Activated T-helper 9 cell treated with anti-CD3 and anti-CD28 coated beads, Interleukin-2, amount 50 U/mL, for 16 hours (primary cell): ENCODE data around the gene PTX4.
"Not testable (repeated sequence)": the region's sequence is repeated elsewhere in the genome, so short reads cannot be mapped to it uniquely, and the experiment has no call there.

ENCODE experiments used
- DNase-seq: peaks from one replicate; pipeline ENCODE4 v3.0.0-alpha.2; 2020; ENCODE audit warnings: low read depth

The PTX4 gene

DNA sequence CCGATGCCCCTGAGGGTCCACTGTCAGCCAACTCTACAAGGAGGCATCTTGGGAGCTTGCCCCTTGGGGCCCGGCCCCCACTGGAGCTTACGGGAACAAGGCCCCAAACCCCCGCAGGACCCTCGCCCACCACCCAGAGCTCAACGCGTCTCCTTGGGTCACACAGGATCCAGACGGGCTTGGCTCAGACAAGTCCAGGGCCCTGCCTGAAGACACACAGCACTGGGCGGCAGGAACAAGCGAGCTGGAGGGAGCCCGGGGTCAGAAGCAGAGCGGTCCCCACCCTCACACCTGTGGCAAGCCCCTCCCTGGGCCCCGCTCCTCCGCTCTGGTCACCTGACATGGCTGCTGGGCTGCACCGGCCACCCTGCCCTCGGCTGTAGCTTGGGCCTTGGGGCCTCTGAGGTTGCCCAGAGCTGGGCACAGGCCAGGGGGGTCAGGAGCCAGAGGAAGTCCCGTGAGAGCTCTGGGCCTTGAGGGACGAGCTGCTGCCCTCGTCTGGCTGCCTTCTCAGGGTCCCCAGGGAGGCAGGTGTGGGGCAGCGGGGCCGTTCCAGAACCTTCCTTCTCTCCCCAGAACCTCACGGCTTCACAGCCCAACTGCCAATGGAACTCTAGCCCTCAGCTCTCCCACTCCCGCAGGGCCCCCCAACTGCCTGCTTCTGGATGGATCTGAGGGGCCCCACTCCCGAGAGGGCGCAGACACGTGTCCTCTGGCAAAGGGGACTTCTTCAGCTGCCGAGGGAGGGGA is 44.6 kb downstream of the PTX4 start, which contains the start of gene CCDC154:
CCDC154 (minus strand) TSS at position 577 of the 750 bp plus-strand sequence; CDS start at position 343, 234 bp downstream.
- DNase-seq: no peak

DNA sequence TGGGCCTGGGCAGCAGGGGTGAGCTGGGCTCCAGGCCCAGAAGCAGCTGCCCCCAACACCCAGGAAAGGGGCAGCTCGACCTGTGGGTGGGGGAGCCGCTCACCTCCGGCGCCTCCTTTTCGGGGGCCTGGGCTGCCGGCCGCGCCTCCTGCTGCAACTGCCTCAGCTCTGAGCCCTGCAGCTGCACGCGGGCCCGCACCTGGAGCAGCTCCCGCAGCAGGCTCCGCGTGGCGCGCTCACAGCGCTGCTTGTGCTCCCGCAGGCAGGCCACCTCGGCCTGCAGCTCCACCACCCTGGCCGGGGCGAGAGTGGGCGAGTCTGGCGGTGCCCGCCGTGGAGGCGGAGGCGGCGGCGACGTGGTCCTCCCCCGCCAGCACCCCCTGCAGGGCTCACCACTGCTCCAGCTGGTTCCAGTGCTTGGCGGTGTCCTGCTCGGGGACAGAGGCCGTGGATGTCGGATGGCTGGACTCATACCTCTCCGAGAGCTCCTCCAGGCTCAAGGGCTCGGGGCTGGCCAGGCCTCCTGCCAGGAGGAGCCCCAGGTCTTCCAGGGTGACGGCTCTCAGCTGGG is 45.3 kb downstream of the PTX4 start:
- no peak for DNase-seq

- DNase-seq: no peak
Observed at GRCh38 chr16:1442697-1443096, 46.0 kb downstream of the PTX4 start.

DNA sequence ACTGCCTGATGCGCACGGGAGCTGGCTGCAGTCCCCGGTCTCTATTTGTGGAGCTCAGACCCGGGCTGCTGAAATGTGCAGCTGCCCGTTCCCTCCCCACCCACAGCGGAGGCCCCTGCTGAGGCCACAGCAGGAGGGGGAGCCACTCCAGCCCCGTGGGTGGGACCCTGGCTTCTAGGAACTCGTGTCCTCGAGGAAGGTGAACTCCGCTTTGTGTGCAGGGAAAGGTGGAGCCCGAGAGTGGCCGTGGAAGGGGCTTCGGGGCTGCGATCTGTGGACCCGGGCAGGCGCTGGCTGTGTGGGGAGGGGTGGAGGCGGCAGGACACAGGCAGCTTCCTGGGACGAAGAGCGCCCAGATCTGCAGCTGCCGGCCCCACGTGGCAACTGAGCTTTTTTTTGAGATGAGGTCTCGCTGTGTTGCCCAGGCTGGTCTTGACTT is 47.3 kb downstream of the PTX4 start:
- DNase-seq: no peak

DNA sequence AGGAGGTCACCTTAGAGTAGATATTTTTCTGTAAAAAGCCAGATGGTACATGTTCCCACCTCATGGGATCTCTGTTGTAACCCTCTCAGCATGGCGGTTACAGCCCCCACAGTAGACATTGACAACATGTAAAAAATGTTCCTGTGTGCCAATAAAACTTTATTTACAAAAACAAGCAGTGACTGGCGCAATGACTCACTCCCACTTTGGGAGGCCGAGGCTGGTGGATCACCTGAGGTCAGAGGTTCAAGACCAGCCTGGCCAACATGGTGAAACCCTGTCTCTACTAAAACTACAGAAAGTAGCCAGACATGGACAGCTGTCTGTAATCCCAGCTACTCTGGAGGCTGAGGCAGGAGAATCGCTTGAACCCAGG is 49.1 kb downstream of the PTX4 start:
- DNase-seq: not testable (repeated sequence)

DNA sequence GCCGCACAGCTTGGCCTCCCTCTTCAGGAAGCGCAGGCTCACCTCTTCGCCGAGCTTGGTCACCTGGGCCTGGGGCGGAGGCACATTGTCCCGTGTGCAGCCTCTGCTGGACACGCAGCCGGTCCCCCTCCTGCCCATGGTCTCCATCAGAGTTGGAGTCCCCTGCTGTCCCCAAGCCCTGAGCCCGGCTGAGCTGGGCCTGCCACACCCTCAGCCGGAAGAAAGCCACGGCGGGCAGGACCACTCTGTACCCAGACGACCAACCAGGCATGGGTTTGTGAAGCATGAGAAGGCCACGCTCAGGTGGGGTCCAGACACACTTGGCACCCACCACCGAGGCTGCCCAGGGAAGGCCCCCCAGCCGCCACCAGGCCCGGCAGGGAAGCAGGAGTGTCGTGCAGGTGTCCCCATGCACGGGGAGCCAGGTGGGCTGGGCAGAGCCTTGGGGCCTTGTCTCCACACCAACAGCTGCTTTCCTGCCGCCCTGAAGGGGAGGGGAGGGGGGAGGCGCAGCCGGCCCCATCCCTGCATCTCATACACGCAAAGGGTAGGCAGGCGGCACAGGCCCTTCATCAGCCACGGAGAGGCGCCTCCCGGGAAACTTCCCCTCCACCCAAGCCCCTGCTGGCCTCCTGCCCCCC is 49.6 kb downstream of the PTX4 start:
- no peak for DNase-seq

DNA sequence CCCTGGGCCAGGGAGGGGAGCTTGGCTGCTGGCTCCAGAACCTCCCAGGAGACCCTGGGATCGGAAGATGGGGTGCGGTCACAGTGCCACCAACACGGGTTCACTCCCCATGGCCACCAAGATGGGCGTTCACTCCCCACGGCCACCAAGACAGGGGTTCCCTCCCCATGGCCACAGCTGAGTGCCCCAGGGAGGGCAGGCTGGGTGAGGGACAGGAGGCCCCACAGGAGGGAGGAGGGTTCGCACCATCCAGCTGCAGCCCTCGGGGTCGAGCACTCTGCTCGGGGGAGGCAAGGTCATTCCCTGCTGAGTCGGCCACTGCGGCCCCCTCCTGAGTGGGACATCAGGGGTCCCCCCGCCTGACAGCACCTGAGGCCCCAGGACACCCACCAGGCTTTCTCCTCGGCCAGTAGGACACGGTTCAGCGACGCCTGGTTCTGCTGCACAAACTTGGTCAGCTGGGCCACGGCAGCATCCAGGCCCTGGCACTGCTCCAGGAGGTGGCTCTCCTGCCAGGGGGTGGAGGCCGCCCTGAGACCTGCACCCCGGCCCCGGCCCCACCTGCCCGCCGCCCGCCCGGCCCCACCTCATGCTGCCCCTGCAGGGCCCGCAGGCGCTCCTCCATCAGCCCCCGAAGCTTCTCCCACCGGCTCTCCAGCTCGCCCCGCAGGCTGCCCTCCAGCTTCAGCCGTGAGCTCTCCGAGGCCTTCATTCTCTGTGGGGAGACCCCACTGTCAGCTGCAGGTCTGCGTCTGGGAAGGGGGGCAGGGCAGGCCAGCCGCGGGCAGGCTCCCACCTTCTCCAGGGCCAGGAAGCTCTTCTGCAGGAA is 50.3 kb downstream of the PTX4 start:
- DNase-seq: no peak

DNA sequence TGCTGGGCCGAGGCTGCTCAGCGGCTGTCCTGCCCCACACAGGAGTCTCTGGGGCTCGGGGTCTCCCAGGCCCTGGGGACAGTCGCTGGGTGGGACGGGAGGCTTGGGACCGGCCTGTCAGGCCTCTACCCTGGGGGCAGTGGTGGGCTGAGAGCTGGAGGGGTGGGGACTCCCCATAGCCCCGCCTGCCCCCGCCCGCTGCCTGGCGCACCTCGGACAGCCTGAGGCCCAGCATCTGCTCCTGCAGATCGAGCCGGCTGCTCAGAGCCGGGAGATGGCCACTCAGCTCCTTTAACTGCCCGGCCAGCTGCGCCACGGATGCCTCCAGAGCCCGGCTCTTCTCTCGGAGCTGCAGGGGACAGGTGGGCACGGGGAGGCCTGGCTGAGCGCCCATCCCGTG is 51.1 kb downstream of the PTX4 start:
- DNase-seq: no peak

- DNase-seq: no peak
Observed at GRCh38 chr16:1436731-1437355, 51.9 kb downstream of the PTX4 start.

- DNase-seq: no peak
Observed at GRCh38 chr16:1435921-1436697, 52.6 kb downstream of the PTX4 start.
